Measurements from ENCODE around the gene NAXD. TPM values are rescaled to one million over a fixed set of nuclear protein-coding genes. Genes with fewer than 3 reads are reported as not detected.
"Not testable (repeated sequence)": the region's sequence is repeated elsewhere in the genome, so short reads cannot be mapped to it uniquely, and the experiment has no call there.

NAXD gene
- total RNA-seq, 1 experiment from 2014 or later: 11.5 TPM

- H3K36me3 Mint-ChIP-seq (ENCODE audit: insufficient read depth, unreplicated experiment): peaks cover 9% of the 10 kb centered on the region
- no peaks in the 10 kb centered on the region for H3K4me1 Mint-ChIP-seq (ENCODE audit: low read depth, unreplicated experiment)
- TF ChIP-seq, protein P1, sequence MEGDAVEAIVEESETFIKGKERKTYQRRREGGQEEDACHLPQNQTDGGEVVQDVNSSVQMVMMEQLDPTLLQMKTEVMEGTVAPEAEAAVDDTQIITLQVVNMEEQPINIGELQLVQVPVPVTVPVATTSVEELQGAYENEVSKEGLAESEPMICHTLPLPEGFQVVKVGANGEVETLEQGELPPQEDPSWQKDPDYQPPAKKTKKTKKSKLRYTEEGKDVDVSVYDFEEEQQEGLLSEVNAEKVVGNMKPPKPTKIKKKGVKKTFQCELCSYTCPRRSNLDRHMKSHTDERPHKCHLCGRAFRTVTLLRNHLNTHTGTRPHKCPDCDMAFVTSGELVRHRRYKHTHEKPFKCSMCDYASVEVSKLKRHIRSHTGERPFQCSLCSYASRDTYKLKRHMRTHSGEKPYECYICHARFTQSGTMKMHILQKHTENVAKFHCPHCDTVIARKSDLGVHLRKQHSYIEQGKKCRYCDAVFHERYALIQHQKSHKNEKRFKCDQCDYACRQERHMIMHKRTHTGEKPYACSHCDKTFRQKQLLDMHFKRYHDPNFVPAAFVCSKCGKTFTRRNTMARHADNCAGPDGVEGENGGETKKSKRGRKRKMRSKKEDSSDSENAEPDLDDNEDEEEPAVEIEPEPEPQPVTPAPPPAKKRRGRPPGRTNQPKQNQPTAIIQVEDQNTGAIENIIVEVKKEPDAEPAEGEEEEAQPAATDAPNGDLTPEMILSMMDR (IDR thresholded peaks at IDR 0.05; ENCODE audit: unreplicated experiment): no peak
- DNase-seq: no peak
- no peaks in the 10 kb centered on the region for H3K9me3 Mint-ChIP-seq (ENCODE audit: low read depth, unreplicated experiment)
- BruUV-seq (replicated peaks): no TSS peak
- no peak overlapping the region for H3K27ac Mint-ChIP-seq (ENCODE audit: unreplicated experiment)
- no peaks in the 10 kb centered on the region for H3K27me3 Mint-ChIP-seq (ENCODE audit: unreplicated experiment)
- intact Hi-C loops (cut with micrococcal nuclease; ENCODE audit: unreplicated experiment): no loop called here
- CTCF ChIA-PET: no interaction called here
- H3K4me3 Mint-ChIP-seq (ENCODE audit: low read depth, unreplicated experiment): no peak overlapping the region
Measured at GRCh38 chr13:110664673-110665072, 49.3 kb downstream of the NAXD start.

- no peak overlapping the region for H3K27ac Mint-ChIP-seq (ENCODE audit: unreplicated experiment)
- intact Hi-C loops (cut with micrococcal nuclease; ENCODE audit: unreplicated experiment): no loop called here
- no peak overlapping the region for H3K4me3 Mint-ChIP-seq (ENCODE audit: low read depth, unreplicated experiment)
- no peaks in the 10 kb centered on the region for H3K27me3 Mint-ChIP-seq (ENCODE audit: unreplicated experiment)
- no peaks in the 10 kb centered on the region for H3K4me1 Mint-ChIP-seq (ENCODE audit: low read depth, unreplicated experiment)
- no peak for DNase-seq
- TF ChIP-seq, protein P1 (IDR thresholded peaks at IDR 0.05; ENCODE audit: unreplicated experiment): no peak
- CTCF ChIA-PET: no interaction called here
- no peaks in the 10 kb centered on the region for H3K9me3 Mint-ChIP-seq (ENCODE audit: low read depth, unreplicated experiment)
- peaks cover 9% of the 10 kb centered on the region for H3K36me3 Mint-ChIP-seq (ENCODE audit: insufficient read depth, unreplicated experiment)
- BruUV-seq (replicated peaks): no TSS peak
Measured at GRCh38 chr13:110665491-110666254, 50.3 kb downstream of the NAXD start.

- H3K36me3 Mint-ChIP-seq (ENCODE audit: insufficient read depth, unreplicated experiment): peaks cover 9% of the 10 kb centered on the region
- CTCF ChIA-PET: no interaction called here
- BruUV-seq (replicated peaks): no TSS peak
Measured at GRCh38 chr13:110666255-110666533, 50.8 kb downstream of the NAXD start.

GRCh38 chr13:110669036-110669435, 53.7 kb downstream of the NAXD start:
- no peaks in the 10 kb centered on the region for H3K9me3 Mint-ChIP-seq (ENCODE audit: low read depth, unreplicated experiment)
- H3K27ac Mint-ChIP-seq (ENCODE audit: unreplicated experiment): no peak overlapping the region
- H3K4me1 Mint-ChIP-seq (ENCODE audit: low read depth, unreplicated experiment): no peaks in the 10 kb centered on the region
- BruUV-seq (replicated peaks): no TSS peak
- no peak overlapping the region for H3K4me3 Mint-ChIP-seq (ENCODE audit: low read depth, unreplicated experiment)
- DNase-seq: no peak
- TF ChIP-seq, protein P1 (IDR thresholded peaks at IDR 0.05; ENCODE audit: unreplicated experiment): no peak
- H3K36me3 Mint-ChIP-seq (ENCODE audit: insufficient read depth, unreplicated experiment): peaks cover 4% of the 10 kb centered on the region
- H3K27me3 Mint-ChIP-seq (ENCODE audit: unreplicated experiment): no peaks in the 10 kb centered on the region
- intact Hi-C loops (cut with micrococcal nuclease; ENCODE audit: unreplicated experiment): no loop called here
- CTCF ChIA-PET: no interaction called here

More at GRCh38 chr13:110666255-110666533, 50.8 kb downstream of the NAXD start:
- Mint-ChIP-seq H3K4me3 (ENCODE audit: low read depth, unreplicated experiment) (no peak overlapping the region), H3K27ac (ENCODE audit: unreplicated experiment) (no peak overlapping the region), H3K4me1 (ENCODE audit: low read depth, unreplicated experiment) (no peaks in the 10 kb centered on the region), H3K27me3 (ENCODE audit: unreplicated experiment) (no peaks in the 10 kb centered on the region), H3K9me3 (ENCODE audit: low read depth, unreplicated experiment) (no peaks in the 10 kb centered on the region)
- TF ChIP-seq, protein P1 (IDR thresholded peaks at IDR 0.05; ENCODE audit: unreplicated experiment): no peak
- DNase-seq: no peak
- intact Hi-C loops (cut with micrococcal nuclease; ENCODE audit: unreplicated experiment): no loop called here

DNA sequence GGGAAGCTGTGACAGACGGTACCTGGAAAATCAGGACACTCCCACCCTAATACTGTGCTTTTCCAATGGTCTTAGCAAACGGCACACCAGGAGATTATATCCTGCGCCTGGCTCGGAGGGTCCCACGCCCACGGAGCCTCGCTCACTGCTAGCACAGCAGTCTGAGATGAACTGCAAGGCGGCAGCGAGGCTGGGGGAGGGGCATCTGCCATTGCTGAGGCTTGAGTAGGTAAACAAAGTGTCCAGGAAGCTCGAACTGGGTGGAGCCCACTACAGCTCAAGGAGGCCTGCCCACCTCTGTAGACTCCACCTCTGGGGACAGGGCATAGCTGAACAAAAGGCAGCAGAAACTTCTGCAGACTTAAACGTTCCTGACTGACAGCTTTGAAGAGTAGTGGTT, 54.5 kb downstream of the NAXD start:
- CTCF ChIA-PET; DNase-seq; H3K36me3 Mint-ChIP-seq (ENCODE audit: insufficient read depth, unreplicated experiment); H3K27me3 Mint-ChIP-seq (ENCODE audit: unreplicated experiment); intact Hi-C loops (cut with micrococcal nuclease; ENCODE audit: unreplicated experiment); H3K4me1 Mint-ChIP-seq (ENCODE audit: low read depth, unreplicated experiment); H3K27ac Mint-ChIP-seq (ENCODE audit: unreplicated experiment); BruUV-seq (replicated peaks); H3K4me3 Mint-ChIP-seq (ENCODE audit: low read depth, unreplicated experiment); H3K9me3 Mint-ChIP-seq (ENCODE audit: low read depth, unreplicated experiment): not testable (repeated sequence)
